Skin epidermis (tissue), 12 donors: ENCODE results near the gene YBX2.

Experiments
- H3K27ac ChIP-seq, 21 experiments: fragments of 200-600 bp; sonication (generic) in 11 of 21; one replicate each; pipeline ENCODE4 v1.5.0; 2020; ENCODE audit warnings: mild to moderate bottlenecking in 3 of 21, inconsistent platforms in 2 of 21, moderate library complexity in 2 of 21
- H3K4me3 ChIP-seq, 7 experiments: fragments of 200-600 bp; sonication (generic) in 2 of 7; one replicate each; pipeline ENCODE4 v1.5.0; 2020; ENCODE audit warnings: inconsistent platforms in 2 of 7, mild to moderate bottlenecking in 2 of 7, moderate library complexity in 1 of 7

YBX2 gene

GRCh38 chr17:7307686-7308624 lies 13.5 kb upstream of the YBX2 start:
- Histone ChIP-seq H3K27ac (peak overlapping the region; percentile 93 to 100 (median 99)), H3K4me3 (peak overlapping the region; percentile 86 to 100 (median 98))

GRCh38 chr17:7306911-7307685 lies 12.7 kb upstream of the YBX2 start, which contains the start of gene EIF5A:
Gene EIF5A, plus strand, starts transcription at chr17:7307628. Its CDS starts 2,008 bp downstream, at chr17:7309636.
- Histone ChIP-seq H3K27ac (peak within 1 kb of the TSS; percentile 93 to 100 (median 99)), H3K4me3 (peak within 1 kb of the TSS; percentile 86 to 100 (median 98))

DNA sequence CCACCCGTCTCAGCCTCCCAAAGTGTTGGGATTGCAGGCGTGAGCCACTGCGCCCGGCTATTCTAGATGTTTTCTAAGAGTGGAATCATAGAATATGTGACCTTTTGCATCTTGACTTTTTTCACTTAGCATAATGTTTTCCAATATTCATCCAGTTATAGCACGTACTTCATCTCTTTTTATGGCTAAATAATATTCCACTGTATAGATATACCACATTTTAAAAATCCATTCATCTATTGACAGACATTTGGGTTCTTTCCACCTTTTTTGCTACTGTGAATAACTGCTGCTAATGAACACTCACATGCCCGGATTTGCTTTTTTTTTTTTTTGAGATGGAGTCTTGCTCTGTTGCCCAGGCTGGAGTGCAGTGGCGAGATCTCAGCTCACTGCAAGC lies 9.7 kb upstream of the YBX2 start:
- Histone ChIP-seq H3K27ac (no peak overlapping the region), H3K4me3 (no peak overlapping the region)

DNA sequence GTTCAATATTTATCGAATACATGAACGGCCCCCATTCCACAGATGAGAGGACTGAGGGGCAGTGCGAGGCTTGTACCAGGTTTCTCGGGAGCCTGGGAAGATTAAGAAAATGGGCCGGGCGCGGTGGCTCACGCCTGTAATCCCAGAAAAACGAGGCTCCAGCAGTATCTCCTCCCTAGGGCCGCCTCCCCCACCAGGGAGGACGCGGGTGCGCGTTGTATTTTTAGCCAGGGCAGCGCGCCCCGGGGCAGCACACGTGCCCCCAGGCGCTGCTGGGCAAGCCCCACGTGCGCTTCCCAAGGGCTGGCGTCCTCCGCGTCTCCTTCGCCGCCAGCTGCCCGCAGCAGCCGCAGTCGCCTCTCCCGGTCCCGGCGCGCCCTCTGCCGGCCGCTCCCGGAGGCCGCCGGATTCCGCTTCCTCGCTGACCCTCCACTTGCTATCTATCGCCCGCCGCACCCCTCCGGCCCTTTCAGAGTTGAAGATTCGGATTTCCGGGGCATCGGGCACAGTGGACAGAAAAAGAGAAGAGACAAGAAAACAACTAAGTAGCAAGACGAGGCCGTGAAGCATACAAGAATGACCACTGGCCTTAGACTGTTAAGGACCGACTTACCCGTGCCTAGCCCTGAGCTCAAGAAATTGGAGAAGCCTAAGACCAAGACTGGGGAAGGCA lies 1.9 kb upstream of the YBX2 start:
- Histone ChIP-seq H3K4me3 (no peak overlapping the region), H3K27ac (peak overlapping the region in 1 of 21 experiments; percentile 23)

DNA sequence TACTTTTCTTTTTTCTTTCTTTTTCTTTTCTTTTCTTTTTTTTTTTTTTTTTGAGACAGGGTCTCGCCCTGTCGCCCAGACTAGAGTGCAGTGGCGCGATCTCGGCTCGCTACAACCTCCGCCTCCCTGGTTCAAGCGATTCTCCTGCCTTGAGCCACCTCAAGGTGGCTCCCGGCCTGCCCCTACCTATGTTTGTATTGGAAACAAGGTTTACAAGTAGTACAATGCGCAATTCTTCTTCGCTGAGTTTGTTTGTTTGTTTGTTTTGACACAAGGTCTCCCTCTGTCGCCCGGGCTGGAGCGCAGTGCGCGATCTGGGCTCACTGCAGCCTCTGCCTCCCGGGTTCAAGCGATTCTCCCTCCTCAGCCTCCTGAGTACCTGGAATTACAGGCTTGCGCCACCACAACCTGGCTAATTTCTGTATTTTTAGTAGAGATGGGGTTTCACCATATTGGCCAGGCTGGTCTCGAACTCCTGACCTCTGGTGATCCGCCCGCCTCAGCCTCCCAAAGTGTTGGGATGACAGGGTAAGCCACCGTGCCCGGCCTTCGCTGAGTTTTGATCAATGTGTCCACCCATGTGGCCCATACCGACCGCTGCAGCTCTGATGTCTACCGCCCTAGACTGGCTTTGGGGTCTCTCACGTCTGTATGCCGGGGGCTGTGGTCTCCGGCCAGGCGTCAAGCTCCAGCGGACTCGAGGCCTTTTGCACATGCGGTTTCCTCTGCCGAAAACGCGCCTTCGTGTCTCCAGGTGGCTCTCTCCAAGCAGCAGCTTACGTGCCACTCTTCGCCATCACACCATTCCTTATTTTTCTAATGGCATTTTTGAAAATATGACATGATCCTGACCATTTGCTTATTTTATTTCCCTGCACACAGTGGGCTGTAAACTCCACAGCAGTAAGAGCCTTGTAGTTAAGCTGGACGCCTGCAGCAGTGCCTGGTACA lies 1.1 kb upstream of the YBX2 start:
- peak overlapping the region in 2 of 7 experiments; percentile 22 to 24 for H3K4me3 ChIP-seq
- peak overlapping the region in 2 of 21 experiments; percentile 23 to 44 for H3K27ac ChIP-seq

- Histone ChIP-seq H3K4me3 (peak overlapping the region in 6 of 7 experiments; percentile 5 to 24 (median 13)), H3K27ac (peak overlapping the region in 2 of 21 experiments; percentile 4 to 44)
Observed at GRCh38 chr17:7293816-7294613, 424 bp downstream of the YBX2 start.

GRCh38 chr17:7293159-7293558 lies 1.3 kb downstream of the YBX2 start:
- Histone ChIP-seq H3K27ac (no peak overlapping the region), H3K4me3 (no peak overlapping the region)

GRCh38 chr17:7292729-7293128 lies 1.7 kb downstream of the YBX2 start:
- H3K27ac ChIP-seq = no peak overlapping the region
- no peak overlapping the region for H3K4me3 ChIP-seq

DNA sequence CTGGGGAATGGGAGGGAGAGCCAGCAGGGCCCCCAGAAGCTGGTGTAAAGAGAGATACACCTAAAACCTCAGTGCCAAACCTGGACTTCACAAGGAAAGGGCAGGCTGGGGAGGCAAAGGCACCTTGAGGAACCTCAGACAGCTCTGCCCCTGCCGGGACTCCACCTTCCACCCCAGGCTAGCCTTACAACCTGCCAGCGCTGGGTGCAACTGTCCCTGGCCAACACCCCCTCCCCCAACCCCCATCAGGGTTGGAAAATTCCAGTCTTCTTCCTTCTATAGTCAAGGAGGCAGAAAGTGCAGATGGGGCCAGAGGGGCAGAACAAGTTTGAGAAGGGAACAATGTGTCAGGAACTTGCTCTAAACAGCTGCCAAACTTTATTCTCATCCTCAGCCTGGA lies 2.2 kb downstream of the YBX2 start:
- H3K27ac ChIP-seq = no peak overlapping the region
- no peak overlapping the region for H3K4me3 ChIP-seq

DNA sequence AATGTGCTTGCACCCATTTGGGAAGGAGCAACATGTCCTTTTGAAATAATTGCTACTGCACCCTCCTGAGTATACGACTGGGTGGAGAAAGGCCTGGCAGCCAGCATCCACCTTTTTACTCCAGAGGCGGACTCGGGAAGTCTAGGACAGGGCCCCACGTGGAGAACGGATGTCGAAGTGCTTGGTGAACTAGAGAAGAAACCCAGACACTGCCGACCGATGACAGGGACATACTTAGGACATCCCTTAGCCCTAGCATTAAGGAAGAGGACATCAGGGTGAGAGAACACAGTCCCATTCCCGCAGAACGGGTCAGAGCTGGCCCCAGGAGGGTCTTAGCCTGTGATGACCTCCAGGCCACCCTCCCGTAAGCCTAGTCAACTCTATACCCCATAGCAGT lies 3.8 kb downstream of the YBX2 start:
- no peak overlapping the region for H3K4me3 ChIP-seq
- no peak overlapping the region for H3K27ac ChIP-seq

DNA sequence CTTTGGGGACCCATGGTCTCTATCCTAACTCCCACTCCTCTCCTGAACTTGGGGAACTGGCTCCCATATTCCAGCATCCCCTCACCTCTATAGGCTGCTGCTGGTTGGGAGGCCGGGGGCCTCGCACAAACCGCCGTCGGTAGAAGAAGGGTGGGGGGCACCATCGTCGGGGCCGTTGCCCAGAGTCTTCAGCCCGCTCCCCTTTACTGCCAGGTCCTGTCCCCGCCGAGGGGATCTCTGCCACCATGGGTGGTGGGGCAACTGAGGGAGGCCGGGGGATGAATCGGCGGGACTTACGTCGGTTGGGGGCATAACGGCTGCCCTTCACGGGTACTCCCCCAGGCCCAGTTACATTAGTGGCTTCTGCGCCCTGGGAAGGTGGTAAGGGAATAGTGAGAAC lies 4.3 kb downstream of the YBX2 start:
- Histone ChIP-seq H3K4me3 (no peak overlapping the region), H3K27ac (no peak overlapping the region)

- Histone ChIP-seq H3K4me3 (no peak overlapping the region), H3K27ac (no peak overlapping the region)
Observed at GRCh38 chr17:7289256-7290032, 5.0 kb downstream of the YBX2 start.

GRCh38 chr17:7285679-7286078 lies 8.8 kb downstream of the YBX2 start:
- H3K27ac ChIP-seq = no peak overlapping the region
- H3K4me3 ChIP-seq = no peak overlapping the region

- Histone ChIP-seq H3K4me3 (no peak overlapping the region), H3K27ac (no peak overlapping the region)
Observed at GRCh38 chr17:7284911-7285310, 9.5 kb downstream of the YBX2 start.

GRCh38 chr17:7283471-7284216 lies 10.8 kb downstream of the YBX2 start:
- H3K27ac ChIP-seq = no peak overlapping the region
- no peak overlapping the region for H3K4me3 ChIP-seq

- Histone ChIP-seq H3K27ac (peak overlapping the region in 1 of 21 experiments; percentile 50), H3K4me3 (no peak overlapping the region)
Observed at GRCh38 chr17:7282752-7283321, 11.6 kb downstream of the YBX2 start.
